ENCODE data around the gene STUM.
A peak's percentile ranks its signal among the peaks of the same experiment; 100 is the strongest.
"Not testable (repeated sequence)": the region's sequence is repeated elsewhere in the genome, so short reads cannot be mapped to it uniquely, and the experiment has no call there.

STUM gene

GRCh38 chr1:226548256-226549093 lies at the start of gene STUM:
STUM (plus strand) TSS chr1:226548764; CDS start chr1:226548905, 141 bp downstream.
- peak; percentile 60 for DNase-seq

- not testable (repeated sequence) for DNase-seq
These were observed 48.9 kb upstream of the STUM start for GRCh38 chr1:226499699-226500098.

GRCh38 chr1:226506021-226506420 lies 42.5 kb upstream of the STUM start:
- no peak for DNase-seq

- DNase-seq = no peak
These were observed 41.6 kb upstream of the STUM start for GRCh38 chr1:226506921-226507320.

GRCh38 chr1:226510453-226510852 lies 38.1 kb upstream of the STUM start:
- DNase-seq = no peak

- no peak for DNase-seq
These were observed 37.3 kb upstream of the STUM start for GRCh38 chr1:226511296-226511695.

- no peak for DNase-seq
These were observed 36.4 kb upstream of the STUM start for GRCh38 chr1:226512076-226512728.

GRCh38 chr1:226518375-226518774 lies 30.2 kb upstream of the STUM start:
- DNase-seq = no peak

- DNase-seq = no peak
These were observed 29.4 kb upstream of the STUM start for GRCh38 chr1:226519135-226519534.

- peak; percentile 85 for DNase-seq
These were observed 28.6 kb upstream of the STUM start for GRCh38 chr1:226519716-226520598.

- DNase-seq = peak; percentile 85
These were observed 27.8 kb upstream of the STUM start for GRCh38 chr1:226520640-226521355.

GRCh38 chr1:226523646-226524406 lies 24.7 kb upstream of the STUM start:
- no peak for DNase-seq

GRCh38 chr1:226524547-226524946 lies 24.0 kb upstream of the STUM start:
- no peak for DNase-seq

- DNase-seq = no peak
These were observed 22.8 kb upstream of the STUM start for GRCh38 chr1:226525750-226526149.

- DNase-seq = no peak
These were observed 21.6 kb upstream of the STUM start for GRCh38 chr1:226526801-226527595.

GRCh38 chr1:226529891-226530290 lies 18.7 kb upstream of the STUM start:
- no peak for DNase-seq

- DNase-seq = no peak
These were observed 18.0 kb upstream of the STUM start for GRCh38 chr1:226530591-226530990.

GRCh38 chr1:226531360-226532093 lies 17.0 kb upstream of the STUM start:
- DNase-seq = no peak

GRCh38 chr1:226532553-226532952 lies 16.0 kb upstream of the STUM start:
- no peak for DNase-seq

GRCh38 chr1:226533220-226533619 lies 15.3 kb upstream of the STUM start:
- no peak for DNase-seq
